A204.1 (cell line): ENCODE data around the gene ELOVL1.

Experiments
- FAIRE-seq: peaks from 2 replicates; lab custom pipeline; 2012; peaks lifted over from hg19 to GRCh38; lab: Jason Lieb, UNC

ELOVL1 gene

GRCh38 chr1:43354936-43355335, 12.9 kb downstream of the ELOVL1 start:
- FAIRE-seq: no peak

- no peak for FAIRE-seq
Measured at GRCh38 chr1:43354471-43354870, 13.3 kb downstream of the ELOVL1 start.

GRCh38 chr1:43352881-43353280, 14.9 kb downstream of the ELOVL1 start:
- no peak for FAIRE-seq

- no peak for FAIRE-seq
Measured at GRCh38 chr1:43352351-43352705, 15.5 kb downstream of the ELOVL1 start.

- FAIRE-seq: no peak
Measured at GRCh38 chr1:43351421-43352350, 16.1 kb downstream of the ELOVL1 start.

GRCh38 chr1:43350976-43351375, 16.8 kb downstream of the ELOVL1 start:
- FAIRE-seq: no peak

- FAIRE-seq: no peak
Measured at GRCh38 chr1:43349594-43350306, 18.1 kb downstream of the ELOVL1 start.

- no peak for FAIRE-seq
Measured at GRCh38 chr1:43348809-43349593, 18.8 kb downstream of the ELOVL1 start.

GRCh38 chr1:43348343-43348808, 19.4 kb downstream of the ELOVL1 start:
- FAIRE-seq: no peak

- no peak for FAIRE-seq
Measured at GRCh38 chr1:43346636-43347035, 21.2 kb downstream of the ELOVL1 start.

- no peak for FAIRE-seq
Measured at GRCh38 chr1:43345120-43345519, 22.7 kb downstream of the ELOVL1 start.

- no peak for FAIRE-seq
Measured at GRCh38 chr1:43344267-43344850, 23.5 kb downstream of the ELOVL1 start.

- no peak for FAIRE-seq
Measured at GRCh38 chr1:43340559-43340958, 27.3 kb downstream of the ELOVL1 start.

GRCh38 chr1:43339584-43340232, 28.1 kb downstream of the ELOVL1 start:
- no peak for FAIRE-seq

- FAIRE-seq: no peak
Measured at GRCh38 chr1:43338001-43338400, 29.8 kb downstream of the ELOVL1 start.

- no peak for FAIRE-seq
Measured at GRCh38 chr1:43337588-43337987, 30.2 kb downstream of the ELOVL1 start, which contains the start of gene MPL. Gene MPL, plus strand, starts transcription at chr1:43337818. Its CDS starts 31 bp downstream, at chr1:43337849.

GRCh38 chr1:43334453-43335205, 33.2 kb downstream of the ELOVL1 start:
- no peak for FAIRE-seq

- FAIRE-seq: no peak
Measured at GRCh38 chr1:43331688-43332087, 36.1 kb downstream of the ELOVL1 start.

GRCh38 chr1:43329995-43330751, 37.6 kb downstream of the ELOVL1 start:
- no peak for FAIRE-seq
